ENCODE data around the gene LIPC. TPM values are rescaled to one million over a fixed set of nuclear protein-coding genes. Genes with fewer than 3 reads are reported as not detected.

Gene LIPC
- total RNA-seq, 1 donor from 2014 or later, result 0.64 TPM

DNA sequence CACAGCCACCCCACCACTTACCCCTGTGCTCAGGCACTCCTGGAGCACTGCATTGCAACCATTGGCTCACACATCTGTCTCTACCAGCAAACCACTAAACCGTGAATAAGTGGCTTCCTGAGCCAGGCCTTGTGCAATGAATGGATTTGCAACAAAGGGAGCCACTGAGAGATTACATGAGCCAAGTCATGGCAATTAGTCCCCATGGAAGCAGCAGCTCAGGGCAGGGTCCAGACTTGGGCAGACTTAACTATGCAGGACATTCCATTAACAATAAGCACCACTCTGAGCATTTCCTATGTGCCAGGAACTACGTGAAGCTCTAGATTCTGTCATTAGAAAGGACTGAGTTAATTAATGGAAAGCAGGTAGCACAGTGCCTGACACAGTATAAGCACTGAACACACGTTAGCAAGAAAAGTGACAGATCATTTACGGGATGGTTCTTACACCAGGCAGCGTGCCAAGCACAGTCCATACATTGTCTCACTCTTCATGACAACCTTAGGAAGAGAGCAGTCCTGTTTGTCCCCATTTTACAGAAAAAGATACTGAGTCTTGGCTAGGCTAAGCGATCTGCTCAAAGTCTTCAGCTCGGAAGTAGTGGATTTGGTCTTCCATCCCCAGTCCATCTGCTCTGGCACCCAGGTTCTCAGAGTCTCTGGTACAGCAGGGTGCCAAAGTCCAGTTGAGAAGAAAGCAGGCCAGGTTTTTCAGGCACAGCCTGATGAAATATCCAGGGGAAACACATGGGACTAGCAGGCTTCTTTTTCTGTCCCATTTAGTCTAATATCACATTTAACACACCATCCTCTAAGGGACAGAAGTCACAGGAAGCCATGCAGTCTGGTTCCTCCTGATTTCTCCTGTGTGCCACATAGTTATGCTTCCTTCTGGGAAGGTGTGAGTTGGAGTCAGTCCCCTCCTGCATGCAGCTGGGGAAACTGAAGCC, 44.1 kb downstream of the LIPC start:
- H3K27ac ChIP-seq, result no peak overlapping the region
- intact Hi-C loops (cut with DNase I), result no loop called here
- peak; percentile 36 for DNase-seq
- TF ChIP-seq, protein P1, sequence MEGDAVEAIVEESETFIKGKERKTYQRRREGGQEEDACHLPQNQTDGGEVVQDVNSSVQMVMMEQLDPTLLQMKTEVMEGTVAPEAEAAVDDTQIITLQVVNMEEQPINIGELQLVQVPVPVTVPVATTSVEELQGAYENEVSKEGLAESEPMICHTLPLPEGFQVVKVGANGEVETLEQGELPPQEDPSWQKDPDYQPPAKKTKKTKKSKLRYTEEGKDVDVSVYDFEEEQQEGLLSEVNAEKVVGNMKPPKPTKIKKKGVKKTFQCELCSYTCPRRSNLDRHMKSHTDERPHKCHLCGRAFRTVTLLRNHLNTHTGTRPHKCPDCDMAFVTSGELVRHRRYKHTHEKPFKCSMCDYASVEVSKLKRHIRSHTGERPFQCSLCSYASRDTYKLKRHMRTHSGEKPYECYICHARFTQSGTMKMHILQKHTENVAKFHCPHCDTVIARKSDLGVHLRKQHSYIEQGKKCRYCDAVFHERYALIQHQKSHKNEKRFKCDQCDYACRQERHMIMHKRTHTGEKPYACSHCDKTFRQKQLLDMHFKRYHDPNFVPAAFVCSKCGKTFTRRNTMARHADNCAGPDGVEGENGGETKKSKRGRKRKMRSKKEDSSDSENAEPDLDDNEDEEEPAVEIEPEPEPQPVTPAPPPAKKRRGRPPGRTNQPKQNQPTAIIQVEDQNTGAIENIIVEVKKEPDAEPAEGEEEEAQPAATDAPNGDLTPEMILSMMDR (IDR thresholded peaks at IDR 0.05), result no peak
- peak; percentile 66 for ATAC-seq
- no peak overlapping the region for H3K4me3 ChIP-seq
- no peaks in the 10 kb centered on the region for H3K9me3 ChIP-seq
- peaks cover 36% of the 10 kb centered on the region for H3K4me1 ChIP-seq
- H3K36me3 ChIP-seq, result no peaks in the 10 kb centered on the region
- H3K27me3 ChIP-seq, result no peaks in the 10 kb centered on the region

DNA sequence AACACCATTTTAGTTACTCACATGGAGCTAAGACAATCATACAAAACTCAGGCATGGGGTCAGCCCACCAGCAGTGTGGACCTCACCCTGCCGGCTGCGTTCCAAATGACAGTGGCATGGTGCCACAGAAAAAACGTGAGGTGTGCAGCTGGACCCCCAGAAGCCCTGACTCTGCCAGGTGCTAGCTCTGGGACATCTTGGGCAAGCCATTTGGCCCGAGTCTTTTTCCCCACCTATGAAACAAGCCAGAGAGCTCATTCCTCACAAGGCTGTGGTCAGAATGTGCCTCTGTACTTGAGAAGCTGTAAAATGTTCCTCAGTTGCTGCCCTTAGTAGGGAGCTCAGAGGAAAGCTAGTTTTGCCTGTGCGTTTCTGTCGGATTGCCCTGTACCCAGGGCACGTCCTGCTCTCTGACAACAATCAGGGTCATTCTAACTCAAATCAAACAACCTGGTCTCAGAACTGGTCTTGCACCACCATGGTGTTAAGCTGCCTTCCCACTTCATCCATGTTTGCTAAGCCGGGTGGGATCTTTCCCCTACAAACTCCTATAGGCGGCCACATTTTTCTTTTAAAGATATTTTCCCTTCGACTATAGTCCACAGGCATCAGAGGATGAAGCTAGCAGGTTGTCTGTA, 44.9 kb downstream of the LIPC start:
- TF ChIP-seq, protein P1 (IDR thresholded peaks at IDR 0.05), result no peak

DNA sequence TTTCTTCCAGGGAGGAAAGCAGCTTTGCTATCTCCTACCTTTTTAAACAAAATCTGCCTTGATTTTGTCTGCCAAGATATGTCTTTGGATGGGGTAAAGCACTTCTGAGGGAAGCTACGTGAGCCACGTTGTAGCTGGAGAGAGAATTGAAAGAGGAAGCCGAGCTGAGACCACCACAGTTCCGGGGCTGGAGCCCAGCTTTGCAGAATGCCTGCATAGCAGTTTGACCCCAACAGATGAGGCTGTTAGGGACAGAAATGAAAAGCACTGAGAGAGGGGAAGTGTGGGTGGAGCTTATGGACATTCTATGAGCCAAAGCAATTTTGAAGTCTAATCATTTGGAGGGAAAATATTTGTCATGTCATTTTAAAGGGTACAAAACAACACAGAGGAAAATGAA, 45.4 kb downstream of the LIPC start:
- DNase-seq (no peak), ATAC-seq (no peak)
- Histone ChIP-seq H3K9me3 (no peaks in the 10 kb centered on the region), H3K4me3 (no peak overlapping the region), H3K36me3 (no peaks in the 10 kb centered on the region), H3K4me1 (peaks cover 36% of the 10 kb centered on the region), H3K27me3 (no peaks in the 10 kb centered on the region), H3K27ac (no peak overlapping the region)
- TF ChIP-seq, protein P1 (IDR thresholded peaks at IDR 0.05), result no peak
- intact Hi-C loops (cut with DNase I), result no loop called here

More for the DNA sequence above, 44.9 kb downstream of the LIPC start:
- Histone ChIP-seq H3K4me1 (peaks cover 36% of the 10 kb centered on the region), H3K4me3 (no peak overlapping the region), H3K27ac (no peak overlapping the region), H3K9me3 (no peaks in the 10 kb centered on the region), H3K27me3 (no peaks in the 10 kb centered on the region), H3K36me3 (no peaks in the 10 kb centered on the region)
- no peak for ATAC-seq
- DNase-seq, result no peak
- intact Hi-C loops (cut with DNase I), result no loop called here

- H3K4me3 ChIP-seq, result no peak overlapping the region
- H3K9me3 ChIP-seq, result no peaks in the 10 kb centered on the region
- H3K4me1 ChIP-seq, result peaks cover 30% of the 10 kb centered on the region
- no peaks in the 10 kb centered on the region for H3K27me3 ChIP-seq
- no peak overlapping the region for H3K27ac ChIP-seq
- intact Hi-C loops (cut with DNase I), result no loop called here
- no peaks in the 10 kb centered on the region for H3K36me3 ChIP-seq
- TF ChIP-seq, protein P1 (IDR thresholded peaks at IDR 0.05), result no peak
- ATAC-seq (no peak), DNase-seq (no peak)
Measured at GRCh38 chr15:58478035-58478434, 46.2 kb downstream of the LIPC start.

DNA sequence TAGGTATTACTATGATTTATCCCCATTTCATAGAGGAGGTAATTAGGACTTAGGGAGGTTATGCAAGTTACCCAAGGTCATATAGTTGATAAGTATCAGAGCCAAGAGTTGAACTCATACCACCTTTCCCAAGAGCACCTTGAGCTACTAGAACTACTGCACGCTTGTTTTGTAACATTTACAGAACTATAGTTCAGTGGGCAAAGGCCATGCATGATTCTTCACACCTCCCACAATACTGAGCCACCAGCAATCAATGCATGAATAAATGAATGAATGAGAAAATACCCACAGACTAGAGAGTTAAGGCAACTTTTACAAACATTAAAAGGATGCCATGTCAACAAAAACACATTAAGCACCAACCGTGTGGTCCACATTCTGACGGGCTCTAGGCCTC, 46.8 kb downstream of the LIPC start:
- no peak overlapping the region for H3K4me3 ChIP-seq
- intact Hi-C loops (cut with DNase I), result no loop called here
- H3K36me3 ChIP-seq, result no peaks in the 10 kb centered on the region
- TF ChIP-seq, protein P1 (IDR thresholded peaks at IDR 0.05), result no peak
- H3K4me1 ChIP-seq, result peaks cover 25% of the 10 kb centered on the region
- ATAC-seq (no peak), DNase-seq (no peak)
- no peaks in the 10 kb centered on the region for H3K27me3 ChIP-seq
- no peaks in the 10 kb centered on the region for H3K9me3 ChIP-seq
- H3K27ac ChIP-seq, result no peak overlapping the region

Measured in upper lobe of right lung (tissue), 1 donor.